Colonic mucosa (tissue), 4 donors: ENCODE measurements around the gene HYAL2. TPM values are rescaled to one million over a fixed set of nuclear protein-coding genes. Genes with fewer than 3 reads are reported as not detected.

Experiments
- DNase-seq: peaks from one replicate; pipeline ENCODE4 v3.0.0-alpha.2; 2020
- H3K27ac ChIP-seq: fragments of 200-600 bp; one replicate; pipeline ENCODE4 v1.8.0; 2021
- H3K27me3 ChIP-seq: fragments of 200-600 bp; one replicate; pipeline ENCODE4 v1.8.0; 2021
- H3K36me3 ChIP-seq: fragments of 200-600 bp; one replicate; pipeline ENCODE4 v1.8.0; 2021
- H3K4me1 ChIP-seq: fragments of 200-600 bp; one replicate; pipeline ENCODE4 v1.8.0; 2021; ENCODE audit warnings: mild to moderate bottlenecking
- H3K4me3 ChIP-seq: fragments of 200-600 bp; one replicate; pipeline ENCODE4 v1.8.0; 2021
- H3K9ac ChIP-seq, 2 donors: one replicate each; pipeline ENCODE4 v1.7.0; 2013; ENCODE audit warnings: control low read depth in 2 of 2, low read depth in 2 of 2, low read length in 2 of 2
- H3K9me3 ChIP-seq: fragments of 200-600 bp; one replicate; pipeline ENCODE4 v1.8.0; 2021
- intact Hi-C: fragments of 100-400 bp; cut with DNase I; formaldehyde crosslinking; loops from one replicate; pipeline ENCODE4 v1.14.1; 2022
- total RNA-seq, 2 donors: library from RNA; stranded (reverse); fragmentation: NEBNext Ultra II Directional in 1 of 2; extraction: Animal tissue kit (Norgen Biotek cat#: 25700) in 1 of 2; gene quantifications; one replicate each; pipeline ENCODE4 v1.2.1, GENCODE V29; 2021
- TF ChIP-seq, protein P1 (sequence below): fragments of 200-600 bp; IDR thresholded peaks from one replicate; pipeline ENCODE4 v1.8.0; 2022; ENCODE audit warnings: antibody characterized with exemption, mild to moderate bottlenecking
- donor health status: healthy.
- donor health status: DM: no; HTN: no; CAD: no.
- donor health status: DM: no; HTN: no; CAD: no.

The HYAL2 gene
- total RNA-seq, 2 donors from 2014 or later, result 31.3 to 37.1 TPM

- Histone ChIP-seq H3K4me3 (peak overlapping the region; percentile 89), H3K27ac (peak overlapping the region; percentile 56), H3K4me1 (peaks cover 26% of the 10 kb centered on the region), H3K36me3 (peaks cover 8% of the 10 kb centered on the region), H3K9me3 (no peaks in the 10 kb centered on the region), H3K27me3 (no peaks in the 10 kb centered on the region), H3K9ac (peak overlapping the region; percentile 89 to 93)
- no peak for DNase-seq
- TF ChIP-seq, protein P1, sequence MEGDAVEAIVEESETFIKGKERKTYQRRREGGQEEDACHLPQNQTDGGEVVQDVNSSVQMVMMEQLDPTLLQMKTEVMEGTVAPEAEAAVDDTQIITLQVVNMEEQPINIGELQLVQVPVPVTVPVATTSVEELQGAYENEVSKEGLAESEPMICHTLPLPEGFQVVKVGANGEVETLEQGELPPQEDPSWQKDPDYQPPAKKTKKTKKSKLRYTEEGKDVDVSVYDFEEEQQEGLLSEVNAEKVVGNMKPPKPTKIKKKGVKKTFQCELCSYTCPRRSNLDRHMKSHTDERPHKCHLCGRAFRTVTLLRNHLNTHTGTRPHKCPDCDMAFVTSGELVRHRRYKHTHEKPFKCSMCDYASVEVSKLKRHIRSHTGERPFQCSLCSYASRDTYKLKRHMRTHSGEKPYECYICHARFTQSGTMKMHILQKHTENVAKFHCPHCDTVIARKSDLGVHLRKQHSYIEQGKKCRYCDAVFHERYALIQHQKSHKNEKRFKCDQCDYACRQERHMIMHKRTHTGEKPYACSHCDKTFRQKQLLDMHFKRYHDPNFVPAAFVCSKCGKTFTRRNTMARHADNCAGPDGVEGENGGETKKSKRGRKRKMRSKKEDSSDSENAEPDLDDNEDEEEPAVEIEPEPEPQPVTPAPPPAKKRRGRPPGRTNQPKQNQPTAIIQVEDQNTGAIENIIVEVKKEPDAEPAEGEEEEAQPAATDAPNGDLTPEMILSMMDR, result no peak
- intact Hi-C loops, result no loop called here
These were observed 34.9 kb upstream of the HYAL2 start for GRCh38 chr3:50357481-50357880.

DNA sequence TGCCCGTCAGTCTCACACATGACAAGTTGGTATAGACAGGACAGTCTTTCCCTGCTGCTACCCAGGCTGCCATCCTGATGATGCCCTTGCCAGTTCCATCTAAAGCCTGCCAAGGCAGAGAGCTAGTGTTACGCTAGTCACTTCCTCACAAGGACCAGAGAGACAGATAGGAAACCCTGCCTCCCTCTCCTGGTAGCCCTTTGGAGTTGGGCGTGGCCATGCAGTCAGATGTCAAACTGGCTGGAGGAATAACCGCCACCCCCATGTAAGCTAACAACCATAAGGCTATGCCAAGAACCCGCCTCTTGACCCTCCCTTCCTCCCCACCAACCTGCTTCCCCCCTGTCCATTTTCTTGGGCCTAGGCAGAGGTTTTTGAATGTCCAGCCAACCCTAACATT lies 34.0 kb upstream of the HYAL2 start:
- peak overlapping the region; percentile 56 for H3K27ac ChIP-seq
- H3K9me3 ChIP-seq, result no peaks in the 10 kb centered on the region
- H3K36me3 ChIP-seq, result peaks cover 8% of the 10 kb centered on the region
- intact Hi-C loops, result no loop called here
- peak; percentile 86 for DNase-seq
- H3K4me1 ChIP-seq, result peaks cover 30% of the 10 kb centered on the region
- no peak overlapping the region for H3K4me3 ChIP-seq
- TF ChIP-seq, protein P1, result no peak
- H3K9ac ChIP-seq, result peak overlapping the region; percentile 56 to 89
- H3K27me3 ChIP-seq, result no peaks in the 10 kb centered on the region

DNA sequence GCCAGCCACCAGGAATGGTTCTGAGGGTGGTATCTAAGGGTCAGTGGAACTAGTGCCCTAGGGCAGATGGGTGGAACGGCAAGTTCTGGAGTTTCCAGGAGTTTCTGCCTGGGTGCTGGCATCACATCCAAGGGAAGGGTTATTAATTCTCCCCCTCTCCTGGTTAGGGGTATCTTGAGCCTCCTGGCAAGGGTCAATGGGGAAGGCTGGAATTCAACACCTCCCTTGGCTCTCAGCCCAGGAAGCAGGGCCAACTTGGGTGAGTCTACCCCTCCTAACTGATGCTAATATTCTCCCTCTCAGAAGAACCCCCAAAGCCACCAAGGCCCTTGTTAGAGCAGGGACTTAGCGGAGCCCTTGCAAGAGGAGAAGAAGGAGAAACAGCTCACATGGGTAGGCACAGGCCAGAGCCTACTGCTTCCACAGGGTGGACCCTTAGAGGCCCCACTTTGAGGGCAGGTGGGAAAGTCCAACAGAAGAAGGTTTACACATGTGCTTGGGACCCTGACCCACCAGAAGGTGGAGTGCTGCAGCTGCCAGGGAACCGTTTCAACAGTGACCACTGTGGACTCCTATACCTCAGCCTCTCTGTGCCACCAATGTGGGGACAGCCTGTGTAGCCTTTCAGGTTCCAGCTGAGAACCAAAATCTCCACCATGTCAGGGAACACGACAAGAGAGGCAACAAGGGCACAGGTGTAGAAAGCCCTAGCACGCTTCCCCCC lies 33.4 kb upstream of the HYAL2 start:
- peaks cover 8% of the 10 kb centered on the region for H3K36me3 ChIP-seq
- intact Hi-C loops, result no loop called here
- no peaks in the 10 kb centered on the region for H3K27me3 ChIP-seq
- no peak overlapping the region for H3K4me3 ChIP-seq
- DNase-seq, result no peak
- peaks cover 35% of the 10 kb centered on the region for H3K4me1 ChIP-seq
- H3K27ac ChIP-seq, result peak overlapping the region; percentile 56
- H3K9ac ChIP-seq, result peak overlapping the region in 1 of 2 donors; percentile 89
- TF ChIP-seq, protein P1, result no peak
- no peaks in the 10 kb centered on the region for H3K9me3 ChIP-seq

GRCh38 chr3:50354850-50355249 lies 32.3 kb upstream of the HYAL2 start:
- DNase-seq, result no peak
- Histone ChIP-seq H3K9ac (no peak overlapping the region), H3K4me1 (peaks cover 35% of the 10 kb centered on the region), H3K27ac (no peak overlapping the region), H3K9me3 (no peaks in the 10 kb centered on the region), H3K4me3 (no peak overlapping the region), H3K27me3 (no peaks in the 10 kb centered on the region), H3K36me3 (peaks cover 8% of the 10 kb centered on the region)
- intact Hi-C loops, result no loop called here
- TF ChIP-seq, protein P1, result no peak

DNA sequence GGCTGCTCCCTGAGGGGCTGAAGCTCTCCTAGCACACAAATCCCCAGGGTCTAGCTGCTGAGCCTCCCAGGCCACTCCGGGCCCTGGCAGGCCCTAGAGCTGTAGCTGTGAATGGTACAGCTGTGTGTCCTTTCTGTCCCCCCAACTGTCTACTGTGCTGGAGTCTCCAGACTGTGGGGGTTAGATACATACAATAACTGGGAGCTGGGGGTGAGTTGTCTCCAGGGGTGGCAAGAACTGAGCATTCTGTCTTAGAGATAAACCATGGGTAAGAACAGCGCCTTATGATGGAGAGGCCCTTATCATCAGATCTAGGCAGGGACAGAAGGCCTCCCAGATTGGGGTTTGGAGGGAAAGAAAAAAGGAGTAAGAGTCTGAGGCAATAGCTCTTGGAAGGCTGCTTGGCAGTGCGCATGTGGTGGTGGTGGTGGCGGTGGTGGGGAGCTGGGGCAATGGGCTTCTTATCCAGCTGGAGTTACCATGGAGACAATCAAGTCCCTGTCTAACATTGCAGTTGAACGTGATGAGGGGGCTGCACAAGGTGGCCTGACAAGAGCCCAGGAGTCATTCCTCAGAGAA lies 31.7 kb upstream of the HYAL2 start:
- Histone ChIP-seq H3K27me3 (no peaks in the 10 kb centered on the region), H3K36me3 (peaks cover 8% of the 10 kb centered on the region), H3K9ac (no peak overlapping the region), H3K4me3 (no peak overlapping the region), H3K4me1 (peaks cover 40% of the 10 kb centered on the region), H3K27ac (no peak overlapping the region), H3K9me3 (no peaks in the 10 kb centered on the region)
- no peak for DNase-seq
- intact Hi-C loops, result no loop called here
- TF ChIP-seq, protein P1, result no peak
